ENCODE data around the gene GFOD1. TPM values are rescaled to one million over a fixed set of nuclear protein-coding genes. Genes with fewer than 3 reads are reported as not detected.

Gene GFOD1
- polyA plus RNA-seq, 1 donor from 2014 or later, result 7.0 TPM

DNA sequence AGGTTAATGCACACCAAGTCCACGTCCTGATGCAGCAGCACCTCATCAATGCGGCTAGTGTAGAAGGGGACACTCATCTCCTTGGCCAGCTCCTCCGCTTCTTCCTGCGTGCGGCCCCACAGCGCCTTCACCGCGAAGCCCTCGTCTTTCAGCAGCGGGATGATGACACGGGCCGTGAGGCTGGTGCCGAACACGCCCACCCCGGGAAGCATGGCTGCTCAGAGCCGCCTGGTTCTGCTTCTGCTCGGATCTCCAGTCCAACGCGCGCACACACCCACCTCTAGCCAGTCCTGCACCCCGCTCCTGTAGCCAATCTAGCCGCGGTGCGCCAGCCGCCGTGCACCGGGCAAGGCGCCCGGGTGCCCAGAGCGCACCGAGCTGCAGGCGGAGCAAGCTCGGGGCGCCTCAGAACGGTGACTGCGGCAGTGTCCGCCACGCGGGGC, 700 bp downstream of the GFOD1 start:
- Histone ChIP-seq H4K20me1 (ENCODE audit: insufficient read depth) (no peaks in the 10 kb centered on the region), H3K9me2 (ENCODE audit: insufficient read depth, low read length) (no peaks in the 10 kb centered on the region), H3K79me2 (replicated peaks; ENCODE audit: insufficient read depth, low read length) (peaks cover 18% of the 10 kb centered on the region), H3K9ac (ENCODE audit: low read length) (peak overlapping the region; percentile 72), H3K36me3 (ENCODE audit: insufficient read depth, low read length) (no peaks in the 10 kb centered on the region), H3K27ac (ENCODE audit: low read length) (peak overlapping the region; percentile 51), H3K9me3 (ENCODE audit: low read length) (no peaks in the 10 kb centered on the region), H3K4me3 (ENCODE audit: low read length) (peak overlapping the region; percentile 93), H2AFZ (ENCODE audit: low read depth, low read length) (peak overlapping the region; percentile 51), H3K4me2 (ENCODE audit: low read length) (peak overlapping the region; percentile 35), H3K27me3 (ENCODE audit: insufficient read depth, low read depth, low read length) (no peaks in the 10 kb centered on the region), H3F3A (ENCODE audit: insufficient read depth, low read length, poor library complexity, severe bottlenecking) (no peaks in the 10 kb centered on the region)
- TF ChIP-seq RAD21 (conservative IDR thresholded peaks at IDR 0.05) (no peak), EZH2 (IDR thresholded peaks at IDR 0.05; ENCODE audit: borderline replicate concordance, insufficient read depth, low read length, poor library complexity, severe bottlenecking) (no peak), TAF1 (IDR thresholded peaks at IDR 0.05; ENCODE audit: low read depth) (peak; percentile 57), EP300 (conservative IDR thresholded peaks at IDR 0.05; ENCODE audit: poor library complexity, severe bottlenecking) (no peak), POLR2AphosphoS5 (IDR thresholded peaks at IDR 0.05) (no peak), MXI1 (conservative IDR thresholded peaks at IDR 0.05; ENCODE audit: poor library complexity, severe bottlenecking) (peak; percentile 84), SMC3 (conservative IDR thresholded peaks at IDR 0.05; ENCODE audit: poor library complexity) (no peak)
- TF ChIP-seq, protein P1, sequence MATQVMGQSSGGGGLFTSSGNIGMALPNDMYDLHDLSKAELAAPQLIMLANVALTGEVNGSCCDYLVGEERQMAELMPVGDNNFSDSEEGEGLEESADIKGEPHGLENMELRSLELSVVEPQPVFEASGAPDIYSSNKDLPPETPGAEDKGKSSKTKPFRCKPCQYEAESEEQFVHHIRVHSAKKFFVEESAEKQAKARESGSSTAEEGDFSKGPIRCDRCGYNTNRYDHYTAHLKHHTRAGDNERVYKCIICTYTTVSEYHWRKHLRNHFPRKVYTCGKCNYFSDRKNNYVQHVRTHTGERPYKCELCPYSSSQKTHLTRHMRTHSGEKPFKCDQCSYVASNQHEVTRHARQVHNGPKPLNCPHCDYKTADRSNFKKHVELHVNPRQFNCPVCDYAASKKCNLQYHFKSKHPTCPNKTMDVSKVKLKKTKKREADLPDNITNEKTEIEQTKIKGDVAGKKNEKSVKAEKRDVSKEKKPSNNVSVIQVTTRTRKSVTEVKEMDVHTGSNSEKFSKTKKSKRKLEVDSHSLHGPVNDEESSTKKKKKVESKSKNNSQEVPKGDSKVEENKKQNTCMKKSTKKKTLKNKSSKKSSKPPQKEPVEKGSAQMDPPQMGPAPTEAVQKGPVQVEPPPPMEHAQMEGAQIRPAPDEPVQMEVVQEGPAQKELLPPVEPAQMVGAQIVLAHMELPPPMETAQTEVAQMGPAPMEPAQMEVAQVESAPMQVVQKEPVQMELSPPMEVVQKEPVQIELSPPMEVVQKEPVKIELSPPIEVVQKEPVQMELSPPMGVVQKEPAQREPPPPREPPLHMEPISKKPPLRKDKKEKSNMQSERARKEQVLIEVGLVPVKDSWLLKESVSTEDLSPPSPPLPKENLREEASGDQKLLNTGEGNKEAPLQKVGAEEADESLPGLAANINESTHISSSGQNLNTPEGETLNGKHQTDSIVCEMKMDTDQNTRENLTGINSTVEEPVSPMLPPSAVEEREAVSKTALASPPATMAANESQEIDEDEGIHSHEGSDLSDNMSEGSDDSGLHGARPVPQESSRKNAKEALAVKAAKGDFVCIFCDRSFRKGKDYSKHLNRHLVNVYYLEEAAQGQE (IDR thresholded peaks at IDR 0.05; ENCODE audit: borderline replicate concordance), result no peak

DNA sequence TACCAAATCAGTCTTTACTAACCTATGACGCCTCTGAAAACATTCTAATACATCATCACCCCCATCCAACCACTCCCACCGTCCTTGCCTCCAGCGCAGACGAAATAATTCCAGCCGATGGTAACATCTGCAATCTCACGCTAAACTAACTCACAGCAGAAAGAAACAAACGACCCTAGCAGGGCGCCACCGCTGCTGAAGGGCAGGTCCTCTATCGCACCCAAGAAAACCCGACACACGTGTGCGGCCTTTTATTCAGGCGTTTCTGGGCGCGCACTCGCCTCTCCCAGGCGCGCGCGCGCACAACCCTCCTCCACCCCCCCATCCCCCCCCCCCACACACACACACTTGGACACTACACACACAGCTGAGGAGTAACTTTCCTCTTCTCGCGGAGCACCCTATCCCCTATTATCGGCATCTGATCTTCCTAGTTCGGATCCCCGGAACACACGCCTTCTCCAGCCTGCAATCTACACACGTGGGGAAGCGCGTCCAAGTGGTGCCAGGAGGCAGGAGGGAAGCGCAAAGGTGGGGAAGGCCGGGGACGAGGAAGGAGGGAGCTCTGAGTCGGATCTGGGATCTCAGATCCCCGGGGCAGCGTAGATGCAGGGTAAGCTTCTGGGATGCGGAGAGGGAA, 1.4 kb downstream of the GFOD1 start:
- Histone ChIP-seq H3K9me3 (ENCODE audit: low read length) (no peaks in the 10 kb centered on the region), H3K27ac (ENCODE audit: low read length) (peak overlapping the region; percentile 51), H3K36me3 (ENCODE audit: insufficient read depth, low read length) (no peaks in the 10 kb centered on the region), H3F3A (ENCODE audit: insufficient read depth, low read length, poor library complexity, severe bottlenecking) (no peaks in the 10 kb centered on the region), H4K20me1 (ENCODE audit: insufficient read depth) (no peaks in the 10 kb centered on the region), H3K9ac (ENCODE audit: low read length) (peak overlapping the region; percentile 72), H3K79me2 (replicated peaks; ENCODE audit: insufficient read depth, low read length) (peaks cover 18% of the 10 kb centered on the region), H3K27me3 (ENCODE audit: insufficient read depth, low read depth, low read length) (no peaks in the 10 kb centered on the region), H3K9me2 (ENCODE audit: insufficient read depth, low read length) (no peaks in the 10 kb centered on the region), H2AFZ (ENCODE audit: low read depth, low read length) (peak overlapping the region; percentile 51), H3K4me3 (ENCODE audit: low read length) (peak overlapping the region; percentile 93), H3K4me2 (ENCODE audit: low read length) (peak overlapping the region; percentile 99)
- no peak for TF ChIP-seq EP300 (conservative IDR thresholded peaks at IDR 0.05; ENCODE audit: poor library complexity, severe bottlenecking)
- TF ChIP-seq, protein P1 (IDR thresholded peaks at IDR 0.05; ENCODE audit: borderline replicate concordance), result no peak
- peak; percentile 45 for TF ChIP-seq SMC3 (conservative IDR thresholded peaks at IDR 0.05; ENCODE audit: poor library complexity)
- peak; percentile 85 for TF ChIP-seq MXI1 (conservative IDR thresholded peaks at IDR 0.05; ENCODE audit: poor library complexity, severe bottlenecking)
- TF ChIP-seq EZH2 (IDR thresholded peaks at IDR 0.05; ENCODE audit: borderline replicate concordance, insufficient read depth, low read length, poor library complexity, severe bottlenecking), result no peak
- no peak for TF ChIP-seq RAD21 (conservative IDR thresholded peaks at IDR 0.05)
